H7 (cell line): ENCODE measurements around the gene ADAMTSL2. TPM values are rescaled to one million over a fixed set of nuclear protein-coding genes. Genes with fewer than 3 reads are reported as not detected.

ENCODE experiments used
- DNase-seq: peaks from one replicate; pipeline ENCODE4 v3.0.0; 2012
- H3K27me3 ChIP-seq: 2 replicates; pipeline ENCODE4 v1.6.0; 2011; ENCODE audit warnings: mild to moderate bottlenecking, low read length; ENCODE audit not compliant: control insufficient read depth, insufficient read depth
- H3K36me3 ChIP-seq: replicated peaks from 2 replicates; pipeline ENCODE4 v1.5.1; 2011; ENCODE audit warnings: low read length; ENCODE audit not compliant: control insufficient read depth, insufficient read depth
- H3K4me3 ChIP-seq: 2 replicates; pipeline ENCODE4 v1.5.1; 2011; ENCODE audit warnings: low read depth, mild to moderate bottlenecking, control low read depth, low read length, moderate library complexity; ENCODE audit not compliant: insufficient read depth
- total RNA-seq: library from RNA; depleted of rRNA; stranded (reverse); fragments of >200 nt; shearing (Covaris generic); gene quantifications from 2 replicates; pipeline ENCODE4 v1.2.3, GENCODE V29; 2014

The ADAMTSL2 gene
- total RNA-seq, 1 experiment from 2014 or later = 0.42 TPM

DNA sequence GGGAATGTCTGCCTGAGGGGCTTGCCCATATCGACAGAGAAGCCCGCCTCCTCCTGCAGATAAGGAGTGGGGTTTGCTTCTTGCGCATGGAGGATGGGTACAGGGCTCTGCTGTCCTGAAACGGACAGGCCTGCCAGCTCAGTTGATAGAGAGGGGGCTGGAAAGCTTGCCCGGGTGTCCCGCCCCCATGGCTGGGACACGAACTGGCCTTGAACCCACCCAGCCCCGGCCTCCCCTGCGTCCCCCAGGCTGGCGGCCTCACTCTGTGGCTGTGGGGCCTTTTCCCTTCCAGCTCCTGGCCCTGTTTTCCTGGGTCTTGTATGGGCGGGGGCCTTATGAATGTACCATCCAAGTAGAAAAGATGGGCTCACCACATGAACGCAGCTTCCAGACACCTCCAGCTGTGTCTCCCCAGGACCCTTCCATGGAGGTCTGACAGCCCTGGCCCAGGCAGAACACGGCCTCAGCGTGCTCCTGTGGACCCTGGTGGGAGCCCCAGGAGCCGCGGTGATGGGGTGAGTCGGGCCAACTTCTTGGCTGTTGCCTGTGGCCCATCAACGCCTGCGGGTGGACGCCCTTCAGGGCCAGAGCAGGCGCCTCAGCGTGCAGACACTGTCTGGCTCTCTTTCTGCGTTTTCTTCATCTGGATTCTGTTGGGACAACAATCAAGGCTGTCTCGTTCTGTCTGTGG lies 39.7 kb upstream of the ADAMTSL2 start:
- DNase-seq = peak; percentile 60
- no peaks in the 10 kb centered on the region for H3K27me3 ChIP-seq

GRCh38 chr9:133495327-133496293 lies 38.9 kb upstream of the ADAMTSL2 start:
- Histone ChIP-seq H3K27me3 (no peaks in the 10 kb centered on the region), H3K36me3 (no peaks in the 10 kb centered on the region), H3K4me3 (no peak overlapping the region)
- no peak for DNase-seq

More for the DNA sequence above, 39.7 kb upstream of the ADAMTSL2 start:
- Histone ChIP-seq H3K36me3 (no peaks in the 10 kb centered on the region), H3K4me3 (no peak overlapping the region)

DNA sequence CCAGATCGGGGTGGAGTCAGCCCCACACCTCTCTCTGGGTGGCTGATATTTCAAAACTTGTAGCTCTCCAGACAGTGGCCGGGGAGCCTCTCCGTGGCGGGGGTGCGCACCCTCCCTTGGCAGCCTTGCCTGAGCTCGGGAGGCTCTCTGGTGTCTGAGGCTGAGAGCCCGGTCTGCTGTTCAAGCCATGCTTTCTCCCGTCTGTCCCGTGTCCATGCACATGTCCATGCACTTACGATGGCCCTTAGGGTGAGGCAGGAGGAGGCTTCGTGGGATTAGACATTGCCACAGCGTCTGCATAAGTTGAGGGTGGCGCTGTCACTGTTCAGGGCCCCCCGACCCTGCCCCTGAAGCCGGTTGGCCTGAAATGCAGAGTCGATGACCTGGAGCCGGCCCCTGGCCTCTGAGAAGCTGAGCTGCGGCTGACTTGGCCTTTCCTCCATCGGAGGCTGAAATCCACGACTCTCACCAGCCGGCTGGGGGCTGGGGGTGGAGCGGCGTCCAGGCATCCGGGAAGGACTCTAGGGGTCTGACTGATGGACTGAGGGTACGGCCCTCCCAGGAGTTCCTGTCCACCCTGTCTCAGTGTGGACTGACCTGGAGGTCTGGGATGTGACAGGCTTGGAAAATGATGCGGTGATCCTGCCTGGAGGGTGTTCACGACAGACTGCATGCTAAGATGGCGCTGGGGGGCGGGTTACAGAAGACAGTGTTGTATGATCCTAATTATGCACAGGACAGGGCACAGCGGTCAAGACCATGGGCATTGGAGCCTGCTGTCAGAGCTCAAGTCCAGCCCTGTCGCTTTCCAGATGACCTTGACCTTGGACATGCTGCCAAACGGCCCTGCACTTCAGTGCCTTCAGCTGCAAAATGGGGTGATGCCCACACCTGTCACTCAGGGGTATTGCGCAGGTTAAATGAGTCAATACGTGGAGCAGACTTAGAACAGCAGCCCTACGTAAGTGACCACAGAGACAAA lies 37.4 kb upstream of the ADAMTSL2 start:
- Histone ChIP-seq H3K27me3 (no peaks in the 10 kb centered on the region), H3K36me3 (no peaks in the 10 kb centered on the region), H3K4me3 (no peak overlapping the region)
- DNase-seq = no peak

- no peaks in the 10 kb centered on the region for H3K36me3 ChIP-seq
- no peak for DNase-seq
- no peaks in the 10 kb centered on the region for H3K27me3 ChIP-seq
- H3K4me3 ChIP-seq = no peak overlapping the region
These were observed 35.2 kb upstream of the ADAMTSL2 start for GRCh38 chr9:133499132-133499891.

GRCh38 chr9:133499892-133500270 lies 34.6 kb upstream of the ADAMTSL2 start:
- DNase-seq = no peak
- H3K36me3 ChIP-seq = no peaks in the 10 kb centered on the region
- H3K4me3 ChIP-seq = no peak overlapping the region
- H3K27me3 ChIP-seq = no peaks in the 10 kb centered on the region

DNA sequence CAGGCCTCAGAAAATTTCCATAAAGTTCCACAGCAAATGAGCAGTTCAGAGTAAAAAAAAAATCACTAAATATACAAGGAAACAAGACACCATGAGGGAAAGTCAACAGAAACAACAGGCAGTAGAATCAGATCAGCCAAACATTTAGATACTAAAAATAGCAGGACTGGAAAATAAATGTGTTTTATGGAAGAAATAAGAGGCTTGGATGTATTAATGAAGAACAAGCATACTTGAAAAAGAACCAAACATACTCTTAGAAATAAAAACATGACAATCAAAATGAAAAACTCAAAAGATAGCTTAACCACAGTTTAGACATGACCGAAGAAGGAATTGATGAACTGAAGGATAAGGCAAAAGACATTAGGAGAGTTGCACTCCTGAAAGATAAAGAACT lies 32.4 kb upstream of the ADAMTSL2 start:
- H3K27me3 ChIP-seq = no peaks in the 10 kb centered on the region
- DNase-seq = no peak
- H3K36me3 ChIP-seq = no peaks in the 10 kb centered on the region
- no peak overlapping the region for H3K4me3 ChIP-seq

DNA sequence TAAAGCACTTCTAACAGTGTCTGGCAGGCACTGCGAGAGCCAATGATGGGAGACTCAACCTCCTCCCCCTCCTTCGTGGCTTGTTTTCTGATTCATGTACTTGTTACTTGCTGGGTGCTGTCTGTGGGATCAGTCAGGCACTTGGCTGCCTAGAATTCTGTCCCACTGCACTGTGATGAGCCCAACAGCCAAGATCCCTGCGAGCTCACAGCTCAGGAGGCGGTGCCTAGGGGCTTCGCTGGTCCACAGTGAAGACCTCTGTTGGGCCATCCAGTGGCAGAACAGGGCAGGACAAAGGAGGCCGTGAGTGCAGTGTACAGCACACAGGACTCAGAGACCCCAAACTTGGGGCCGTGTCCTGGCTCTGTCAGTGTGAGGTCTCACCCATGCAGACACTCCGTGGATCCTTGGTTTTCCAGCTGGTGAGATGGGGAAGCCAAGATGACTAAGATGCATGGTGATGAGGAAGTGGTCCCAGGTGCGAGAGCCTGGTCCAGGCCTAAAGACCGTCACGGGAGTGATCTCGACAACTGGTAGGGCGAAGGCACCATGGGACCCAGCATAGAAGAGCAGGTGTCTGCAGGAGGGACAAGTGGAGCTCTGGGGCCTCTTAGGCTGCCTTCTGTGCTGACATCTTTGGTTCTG lies 29.2 kb upstream of the ADAMTSL2 start:
- DNase-seq = no peak
- Histone ChIP-seq H3K27me3 (no peaks in the 10 kb centered on the region), H3K4me3 (no peak overlapping the region), H3K36me3 (no peaks in the 10 kb centered on the region)

DNA sequence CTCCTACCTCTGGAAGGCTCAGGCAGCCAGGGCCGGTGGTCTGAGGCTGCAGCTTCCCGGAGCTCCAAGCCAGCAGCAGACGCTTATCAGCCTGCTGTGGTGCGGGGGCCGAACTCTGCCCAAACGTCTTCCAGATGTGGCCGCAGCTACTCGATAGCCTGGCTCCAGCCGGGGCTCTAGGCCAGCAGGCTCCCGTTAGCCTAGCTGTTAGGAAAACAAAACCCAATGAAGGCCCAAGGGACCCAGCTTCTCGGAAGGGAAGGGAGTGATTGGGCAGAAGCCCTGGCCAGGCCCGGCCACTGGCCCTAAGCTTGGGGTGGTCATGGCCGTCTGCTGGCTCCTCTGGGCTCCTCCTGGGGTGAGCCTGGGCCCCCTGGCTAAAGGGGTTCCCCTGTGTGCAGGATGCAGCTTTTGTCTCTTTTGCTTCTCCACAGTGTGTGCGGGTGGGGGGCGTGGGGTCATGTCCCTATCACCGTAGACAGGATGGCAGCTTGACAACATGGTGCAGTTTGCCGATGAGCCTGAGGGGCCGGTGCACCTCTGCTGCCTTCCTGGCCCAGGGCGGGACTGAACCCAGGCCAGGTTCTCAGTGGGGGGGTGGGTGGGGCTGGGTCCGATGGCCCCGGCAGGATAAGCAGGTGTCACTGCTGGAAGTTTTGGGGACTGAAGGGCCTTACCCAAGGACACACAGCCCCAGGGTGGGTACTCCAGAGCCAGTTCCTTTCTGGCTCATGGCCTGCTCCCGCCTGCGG lies 28.4 kb upstream of the ADAMTSL2 start:
- no peak for DNase-seq
- H3K36me3 ChIP-seq = no peaks in the 10 kb centered on the region
- no peak overlapping the region for H3K4me3 ChIP-seq
- no peaks in the 10 kb centered on the region for H3K27me3 ChIP-seq

DNA sequence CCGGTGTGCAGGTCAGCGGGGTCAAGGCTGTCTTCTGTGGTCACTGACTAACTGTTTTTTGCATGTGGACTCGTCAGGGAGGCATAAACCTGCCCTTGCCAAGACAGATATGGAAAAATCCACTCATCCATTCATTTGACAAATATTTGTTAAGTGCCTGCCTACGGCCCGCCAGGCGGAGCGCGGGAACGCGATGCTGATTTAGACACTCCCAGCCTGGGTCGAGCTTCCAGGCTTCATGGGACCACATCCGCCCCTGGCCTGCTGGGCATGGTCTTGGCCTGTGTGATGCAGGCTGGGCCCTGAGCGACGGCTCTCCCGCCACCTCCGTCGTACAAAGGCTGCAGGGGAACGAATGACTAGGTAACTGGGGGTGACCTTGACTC lies 27.9 kb upstream of the ADAMTSL2 start:
- DNase-seq = no peak
- H3K36me3 ChIP-seq = no peaks in the 10 kb centered on the region
- no peaks in the 10 kb centered on the region for H3K27me3 ChIP-seq
- no peak overlapping the region for H3K4me3 ChIP-seq

- DNase-seq = no peak
- Histone ChIP-seq H3K4me3 (no peak overlapping the region), H3K27me3 (no peaks in the 10 kb centered on the region), H3K36me3 (no peaks in the 10 kb centered on the region)
These were observed 27.1 kb upstream of the ADAMTSL2 start for GRCh38 chr9:133507246-133507965.

DNA sequence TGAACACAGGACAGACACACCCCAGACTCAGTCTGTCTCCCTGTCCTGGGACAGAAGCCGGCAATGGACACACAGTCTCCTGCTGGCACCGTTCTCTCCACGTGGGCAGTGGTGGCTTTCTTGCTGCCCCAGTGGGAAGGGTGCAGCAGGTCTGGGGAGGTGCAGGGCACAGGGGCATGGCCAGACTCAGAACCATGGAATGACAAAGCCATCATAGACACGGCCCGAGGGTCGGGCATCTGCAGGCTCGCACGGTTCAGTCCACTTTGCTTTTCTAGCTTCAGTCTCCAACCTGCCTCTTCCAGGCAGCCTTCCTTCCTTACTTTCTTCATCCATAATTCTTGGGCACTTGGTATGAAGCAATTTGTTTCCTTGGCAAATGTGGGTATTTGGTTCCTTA lies 26.5 kb upstream of the ADAMTSL2 start:
- DNase-seq = no peak
- Histone ChIP-seq H3K4me3 (no peak overlapping the region), H3K27me3 (no peaks in the 10 kb centered on the region), H3K36me3 (no peaks in the 10 kb centered on the region)
